ENCODE data around the gene CD209. TPM values are rescaled to one million over a fixed set of nuclear protein-coding genes. Genes with fewer than 3 reads are reported as not detected.

CD209 gene
- total and polyA plus RNA-seq, 2 donors (not counting 3 experiments of a cell fraction or from before 2014, with no cell fraction given), result not detected

DNA sequence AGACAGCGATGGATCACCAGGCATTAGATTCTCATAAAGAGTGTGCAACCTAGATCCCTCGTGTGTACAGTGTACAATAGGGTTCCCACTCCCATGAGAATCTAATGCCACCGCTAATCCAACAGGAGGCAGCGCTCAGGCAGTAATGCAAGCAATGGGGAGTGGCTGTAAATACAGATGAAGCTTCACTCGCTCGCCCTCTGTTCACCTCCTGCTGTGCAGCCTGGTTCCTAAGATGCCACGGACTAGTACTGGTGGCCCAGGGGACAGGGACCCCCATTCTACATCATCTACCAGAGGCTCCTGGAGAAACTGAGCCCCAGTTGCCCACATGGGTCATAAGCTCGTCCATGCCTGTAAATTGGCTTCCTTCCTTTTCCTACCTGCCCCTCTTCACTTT lies 23.7 kb upstream of the CD209 start:
- H3K4me2 ChIP-seq (ENCODE audit: insufficient read depth, low read length), result no peak overlapping the region
- no peaks in the 10 kb centered on the region for H3K79me2 ChIP-seq (ENCODE audit: control insufficient read depth, insufficient read depth, low read length)
- intact Hi-C loops (cut with micrococcal nuclease), result no loop called here
- TF ChIP-seq, protein P1, sequence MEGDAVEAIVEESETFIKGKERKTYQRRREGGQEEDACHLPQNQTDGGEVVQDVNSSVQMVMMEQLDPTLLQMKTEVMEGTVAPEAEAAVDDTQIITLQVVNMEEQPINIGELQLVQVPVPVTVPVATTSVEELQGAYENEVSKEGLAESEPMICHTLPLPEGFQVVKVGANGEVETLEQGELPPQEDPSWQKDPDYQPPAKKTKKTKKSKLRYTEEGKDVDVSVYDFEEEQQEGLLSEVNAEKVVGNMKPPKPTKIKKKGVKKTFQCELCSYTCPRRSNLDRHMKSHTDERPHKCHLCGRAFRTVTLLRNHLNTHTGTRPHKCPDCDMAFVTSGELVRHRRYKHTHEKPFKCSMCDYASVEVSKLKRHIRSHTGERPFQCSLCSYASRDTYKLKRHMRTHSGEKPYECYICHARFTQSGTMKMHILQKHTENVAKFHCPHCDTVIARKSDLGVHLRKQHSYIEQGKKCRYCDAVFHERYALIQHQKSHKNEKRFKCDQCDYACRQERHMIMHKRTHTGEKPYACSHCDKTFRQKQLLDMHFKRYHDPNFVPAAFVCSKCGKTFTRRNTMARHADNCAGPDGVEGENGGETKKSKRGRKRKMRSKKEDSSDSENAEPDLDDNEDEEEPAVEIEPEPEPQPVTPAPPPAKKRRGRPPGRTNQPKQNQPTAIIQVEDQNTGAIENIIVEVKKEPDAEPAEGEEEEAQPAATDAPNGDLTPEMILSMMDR (IDR thresholded peaks at IDR 0.05; ENCODE audit: extremely low read depth in 1 of 2, insufficient read depth in 1 of 2, low read depth in 1 of 2, low read length in 2 of 2), result no peak
- TF ChIP-seq JUN (IDR thresholded peaks at IDR 0.05; ENCODE audit: borderline replicate concordance, insufficient read depth, insufficient read length, low read depth) (no peak), POLR2A (IDR thresholded peaks at IDR 0.05; ENCODE audit: low read depth, low read length) (no peak), FOS (IDR thresholded peaks at IDR 0.05; ENCODE audit: borderline replicate concordance, insufficient read depth, low read length) (no peak), EZH2 (IDR thresholded peaks at IDR 0.05; ENCODE audit: borderline replicate concordance, low read depth, low read length, severe bottlenecking) (no peak), POLR2AphosphoS5 (IDR thresholded peaks at IDR 0.05; ENCODE audit: insufficient read depth, low read depth, low read length) (no peak), GATA2 (IDR thresholded peaks at IDR 0.05; ENCODE audit: insufficient read depth, insufficient read length, low read depth, low read length) (no peak), MYC (IDR thresholded peaks at IDR 0.05; ENCODE audit: low read depth, low read length) (no peak)
- TF ChIP-seq, protein P2, sequence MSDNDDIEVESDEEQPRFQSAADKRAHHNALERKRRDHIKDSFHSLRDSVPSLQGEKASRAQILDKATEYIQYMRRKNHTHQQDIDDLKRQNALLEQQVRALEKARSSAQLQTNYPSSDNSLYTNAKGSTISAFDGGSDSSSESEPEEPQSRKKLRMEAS (IDR thresholded peaks at IDR 0.05; ENCODE audit: insufficient read depth, insufficient read length), result no peak
- H3K9ac ChIP-seq (replicated peaks; ENCODE audit: extremely low read depth, insufficient read depth, low read length), result no peak overlapping the region
- FAIRE-seq (no peak), DNase-seq (ENCODE audit: low read depth, low spot score) (no peak)
- BruUV-seq (replicated peaks), result no TSS peak
- no peaks in the 10 kb centered on the region for H3K27me3 ChIP-seq (ENCODE audit: control insufficient read depth in 2 of 2, insufficient read depth in 2 of 2, low read length in 2 of 2)
- no peaks in the 10 kb centered on the region for H3K4me1 ChIP-seq (ENCODE audit: control insufficient read depth, extremely low read depth, insufficient read depth, low read length)
- H3K9me3 ChIP-seq (replicated peaks; ENCODE audit: control insufficient read depth, insufficient read depth, low read length), result no peaks in the 10 kb centered on the region
- H2AFZ ChIP-seq (ENCODE audit: low read depth, low read length), result no peak overlapping the region
- ChIA-PET CTCF (interaction anchor here (0.6 to 1.0 kb wide), 5 partner anchors 11 to 29 kb away, joined by 3 read pairs; no protein-coding TSS in a partner anchor), POLR2A (interaction anchor here (0.5 kb wide), 1 partner anchor 672 kb away, joined by 6 read pairs; no protein-coding TSS in a partner anchor)
- no peaks in the 10 kb centered on the region for H3K9me1 ChIP-seq (replicated peaks; ENCODE audit: control insufficient read depth, extremely low read depth, insufficient read depth, low read length)
- H3K4me3 ChIP-seq (replicated peaks in 1 of 3; ENCODE audit: insufficient read depth in 1 of 3, low read depth in 1 of 3, low read length in 3 of 3), result no peak overlapping the region
- H4K20me1 ChIP-seq (replicated peaks; ENCODE audit: control insufficient read depth, extremely low read depth, insufficient read depth, low read length), result no peaks in the 10 kb centered on the region
- dilution Hi-C loops (cut with MboI; ENCODE audit: extremely low pct_ligation_motif_present, low sequenced_read_pairs), result no loop called here
- H3K27ac ChIP-seq (ENCODE audit: insufficient read depth, low read depth, low read length), result no peak overlapping the region
- no peaks in the 10 kb centered on the region for H3K36me3 ChIP-seq (ENCODE audit: control insufficient read depth in 2 of 2, extremely low read depth in 1 of 2, insufficient read depth in 2 of 2, low read length in 2 of 2)

All from endothelial cell of umbilical vein (primary cell).